Endothelial cell of umbilical vein (primary cell): ENCODE data around the gene SFT2D2. TPM values are rescaled to one million over a fixed set of nuclear protein-coding genes. Genes with fewer than 3 reads are reported as not detected.

Source experiments
- BruUV-seq: library from RNA; stranded (reverse); fragments of 400-500 nt; replicated peaks from 2 replicates; lab custom pipeline; 2021; lab: Mats Ljungman, UMichigan
- CTCF ChIA-PET: fragments of 300-600, 350-600 bp; sonication (Branson Sonifier 250); formaldehyde crosslinking; loops from one replicate; lab custom pipeline; 2021; ENCODE audit warnings: antibody characterized with exemption, inconsistent platforms; lab: Charles Lee
- POLR2A ChIA-PET: fragments of 300-600, 350-600 bp; sonication (Branson Sonifier 250); formaldehyde crosslinking; loops from one replicate; lab custom pipeline; 2021; ENCODE audit warnings: antibody characterized with exemption, inconsistent platforms; lab: Charles Lee
- DNase-seq: peaks from one replicate; pipeline ENCODE4 v3.0.0-alpha.2; 2011; ENCODE audit warnings: low read depth, low spot score
- FAIRE-seq: peaks from 2 replicates; lab custom pipeline; 2011; peaks lifted over from hg19 to GRCh38; lab: Jason Lieb, UNC
- H2AFZ ChIP-seq: 2 replicates; pipeline ENCODE4 v1.6.0; 2012; ENCODE audit warnings: low read depth, low read length, control low read depth, inconsistent platforms
- H3K27ac ChIP-seq: 2 replicates; pipeline ENCODE4 v1.5.1; 2011; ENCODE audit warnings: low read depth, mild to moderate bottlenecking, control low read depth, low read length, moderate library complexity; ENCODE audit not compliant: insufficient read depth
- H3K27me3 ChIP-seq, 2 experiments: 2 replicates each; pipeline versions ENCODE4 v1.6.0 to v1.6.1; 2011; ENCODE audit warnings: low read length in 2 of 2, mixed read lengths in 1 of 2; ENCODE audit not compliant: control insufficient read depth in 2 of 2, insufficient read depth in 2 of 2
- H3K36me3 ChIP-seq, 2 experiments: 2 replicates in 1 of 2; 3 replicates in 1 of 2; pipeline ENCODE4 v1.5.1; 2011; ENCODE audit warnings: low read length in 2 of 2, mild to moderate bottlenecking in 1 of 2, moderate library complexity in 1 of 2; ENCODE audit not compliant: control insufficient read depth in 2 of 2, insufficient read depth in 2 of 2; ENCODE audit errors: extremely low read depth in 1 of 2
- H3K4me1 ChIP-seq: 3 replicates; pipeline ENCODE4 v1.5.1; 2011; ENCODE audit warnings: mild to moderate bottlenecking, low read length; ENCODE audit not compliant: control insufficient read depth, insufficient read depth; ENCODE audit errors: extremely low read depth
- H3K4me2 ChIP-seq: 2 replicates; pipeline ENCODE4 v1.6.1; 2011; ENCODE audit warnings: low read length, control low read depth, mixed read lengths; ENCODE audit not compliant: insufficient read depth
- H3K4me3 ChIP-seq, 3 experiments: fragments of 200-600 bp in 1 of 3; sonication (generic), shearing (Covaris generic) in 1 of 3; replicated peaks in 1 of 3; 2 replicates each; pipeline ENCODE4 v1.5.1; 2011 to 2016; ENCODE audit warnings: control low read depth in 3 of 3, low read length in 3 of 3, mild to moderate bottlenecking in 2 of 3, inconsistent platforms in 1 of 3, low read depth in 1 of 3, moderate library complexity in 1 of 3; ENCODE audit not compliant: insufficient read depth in 1 of 3
- H3K79me2 ChIP-seq: 2 replicates; pipeline ENCODE4 v1.6.0; 2012; ENCODE audit warnings: low read length, inconsistent platforms; ENCODE audit not compliant: control insufficient read depth, insufficient read depth
- H3K9ac ChIP-seq: replicated peaks from 2 replicates; pipeline ENCODE3; 2011; ENCODE audit warnings: low read length, control low read depth; ENCODE audit not compliant: insufficient read depth; ENCODE audit errors: extremely low read depth
- H3K9me1 ChIP-seq: replicated peaks from 3 replicates; pipeline ENCODE4 v1.6.0; 2011; ENCODE audit warnings: mild to moderate bottlenecking, low read length; ENCODE audit not compliant: control insufficient read depth, insufficient read depth; ENCODE audit errors: extremely low read depth
- H3K9me3 ChIP-seq: replicated peaks from 2 replicates; pipeline ENCODE4 v1.5.1; 2012; ENCODE audit warnings: low read length, inconsistent platforms; ENCODE audit not compliant: control insufficient read depth, insufficient read depth
- H4K20me1 ChIP-seq: replicated peaks from 2 replicates; pipeline ENCODE3; 2011; ENCODE audit warnings: mild to moderate bottlenecking, low read length; ENCODE audit not compliant: control insufficient read depth, insufficient read depth; ENCODE audit errors: extremely low read depth
- EZH2 ChIP-seq: IDR thresholded peaks from 2 replicates; pipeline ENCODE4 v1.6.1; 2012; ENCODE audit warnings: borderline replicate concordance, low read depth, mild to moderate bottlenecking, moderate library complexity, low read length, inconsistent platforms; ENCODE audit not compliant: severe bottlenecking
- GATA2 ChIP-seq: IDR thresholded peaks from 2 replicates; pipeline ENCODE4 v1.7.0; 2011; ENCODE audit warnings: low read depth, mild to moderate bottlenecking, moderate library complexity, mixed read lengths, low read length; ENCODE audit not compliant: insufficient read length, insufficient read depth
- MYC ChIP-seq: IDR thresholded peaks from one replicate; pipeline ENCODE4 v1.6.1; 2011; ENCODE audit warnings: mild to moderate bottlenecking, low read depth, low read length
- POLR2A ChIP-seq: IDR thresholded peaks from 2 replicates; pipeline ENCODE4 v1.6.1; 2012; ENCODE audit warnings: low read depth, mild to moderate bottlenecking, control low read depth, low read length
- POLR2AphosphoS5 ChIP-seq: IDR thresholded peaks from 2 replicates; pipeline ENCODE4 v1.6.1; 2012; ENCODE audit warnings: low read depth, mild to moderate bottlenecking, control low read depth, low read length, moderate library complexity; ENCODE audit not compliant: insufficient read depth
- dilution Hi-C: fragments of 300-500 bp; cut with MboI; formaldehyde crosslinking; loops from one replicate; pipeline ENCODE4 v1.15.0; 2019; ENCODE audit warnings: low sequenced_read_pairs; ENCODE audit not compliant: extremely low pct_ligation_motif_present
- intact Hi-C: fragments of 100-400 bp; cut with micrococcal nuclease; formaldehyde crosslinking; loops from one replicate; pipeline ENCODE4 v1.10.0; 2022
- polyA plus RNA-seq, 4 experiments: library from polyadenylated mRNA; depleted of rRNA in 3 of 4; stranded (reverse) in 3 of 4; unstranded in 1 of 4; fragments of >200 nt; gene quantifications; 2 replicates each; pipeline versions ENCODE4 v1.2.1 to v1.2.3, GENCODE V29; 2011 to 2012; ENCODE audit warnings: missing spikeins in 1 of 4
- total RNA-seq: library from RNA; stranded (reverse); gene quantifications from 2 replicates; pipeline ENCODE4 v1.2.3, GENCODE V29; 2021
- TF ChIP-seq, protein P1 (sequence below), 2 donors: IDR thresholded peaks; 1 replicate in 1 of 2; 2 replicates in 1 of 2; pipeline ENCODE4 v1.5.1; 2011; ENCODE audit warnings: low read length in 2 of 2, mild to moderate bottlenecking in 2 of 2, moderate library complexity in 2 of 2, control low read depth in 1 of 2, inconsistent platforms in 1 of 2, low read depth in 1 of 2; ENCODE audit not compliant: insufficient read depth in 1 of 2; ENCODE audit errors: extremely low read depth in 1 of 2
- TF ChIP-seq, protein P2 (sequence below): IDR thresholded peaks from 2 replicates; pipeline ENCODE4 v1.6.1; 2011; ENCODE audit not compliant: insufficient read depth, insufficient read length

Gene SFT2D2
- total and polyA plus RNA-seq, 2 donors (not counting 3 experiments of a cell fraction or from before 2014, with no cell fraction given), result 16.7 to 68.1 TPM

GRCh38 chr1:168234846-168235547 lies 9.2 kb downstream of the SFT2D2 start:
- Histone ChIP-seq H3K4me2 (no peak overlapping the region), H3K4me1 (no peaks in the 10 kb centered on the region), H3K4me3 (no peak overlapping the region), H3K27ac (no peak overlapping the region), H3K9me1 (no peaks in the 10 kb centered on the region), H3K27me3 (no peaks in the 10 kb centered on the region), H2AFZ (no peak overlapping the region), H3K9ac (no peak overlapping the region), H3K9me3 (no peaks in the 10 kb centered on the region), H4K20me1 (no peaks in the 10 kb centered on the region), H3K79me2 (peaks cover 12% of the 10 kb centered on the region), H3K36me3 (peaks cover 19 to 26% of the 10 kb centered on the region in 2 experiments)
- TF ChIP-seq, protein P1, sequence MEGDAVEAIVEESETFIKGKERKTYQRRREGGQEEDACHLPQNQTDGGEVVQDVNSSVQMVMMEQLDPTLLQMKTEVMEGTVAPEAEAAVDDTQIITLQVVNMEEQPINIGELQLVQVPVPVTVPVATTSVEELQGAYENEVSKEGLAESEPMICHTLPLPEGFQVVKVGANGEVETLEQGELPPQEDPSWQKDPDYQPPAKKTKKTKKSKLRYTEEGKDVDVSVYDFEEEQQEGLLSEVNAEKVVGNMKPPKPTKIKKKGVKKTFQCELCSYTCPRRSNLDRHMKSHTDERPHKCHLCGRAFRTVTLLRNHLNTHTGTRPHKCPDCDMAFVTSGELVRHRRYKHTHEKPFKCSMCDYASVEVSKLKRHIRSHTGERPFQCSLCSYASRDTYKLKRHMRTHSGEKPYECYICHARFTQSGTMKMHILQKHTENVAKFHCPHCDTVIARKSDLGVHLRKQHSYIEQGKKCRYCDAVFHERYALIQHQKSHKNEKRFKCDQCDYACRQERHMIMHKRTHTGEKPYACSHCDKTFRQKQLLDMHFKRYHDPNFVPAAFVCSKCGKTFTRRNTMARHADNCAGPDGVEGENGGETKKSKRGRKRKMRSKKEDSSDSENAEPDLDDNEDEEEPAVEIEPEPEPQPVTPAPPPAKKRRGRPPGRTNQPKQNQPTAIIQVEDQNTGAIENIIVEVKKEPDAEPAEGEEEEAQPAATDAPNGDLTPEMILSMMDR (IDR thresholded peaks at IDR 0.05; ENCODE audit: extremely low read depth in 1 of 2, insufficient read depth in 1 of 2, low read depth in 1 of 2, low read length in 2 of 2), result peak; percentile 75 to 79
- TF ChIP-seq GATA2, result no peak
- dilution Hi-C loops, result no loop called here
- FAIRE-seq (peak; percentile 74), DNase-seq (peak; percentile 64)
- no TSS peak for BruUV-seq
- CTCF ChIA-PET, result interaction anchor here (0.6 to 4.4 kb wide), 51 partner anchors 9 to 1276 kb away, joined by 3 to 90 read pairs (median 6); partner anchors contain the start of genes SFT2D2 and TBX19
- POLR2A ChIA-PET, result no interaction called here
- intact Hi-C loops, result loop anchor here (1.0 to 5.0 kb wide), 3 partner anchors 87 to 340 kb away; no protein-coding TSS in a partner anchor

- no peak overlapping the region for H3K4me2 ChIP-seq
- dilution Hi-C loops (no loop called here), intact Hi-C loops (loop anchor here (1.0 to 5.0 kb wide), 3 partner anchors 87 to 339 kb away; no protein-coding TSS in a partner anchor)
- H3K36me3 ChIP-seq, result peaks cover 19 to 28% of the 10 kb centered on the region in 2 experiments
- no peaks in the 10 kb centered on the region for H3K9me3 ChIP-seq
- no peaks in the 10 kb centered on the region for H3K27me3 ChIP-seq
- DNase-seq (no peak), FAIRE-seq (no peak)
- H3K9me1 ChIP-seq, result no peaks in the 10 kb centered on the region
- BruUV-seq, result no TSS peak
- TF ChIP-seq MYC (no peak), POLR2A (no peak), GATA2 (no peak), EZH2 (no peak), POLR2AphosphoS5 (no peak)
- TF ChIP-seq, protein P2, sequence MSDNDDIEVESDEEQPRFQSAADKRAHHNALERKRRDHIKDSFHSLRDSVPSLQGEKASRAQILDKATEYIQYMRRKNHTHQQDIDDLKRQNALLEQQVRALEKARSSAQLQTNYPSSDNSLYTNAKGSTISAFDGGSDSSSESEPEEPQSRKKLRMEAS, result no peak
- TF ChIP-seq, protein P1 (IDR thresholded peaks at IDR 0.05; ENCODE audit: extremely low read depth in 1 of 2, insufficient read depth in 1 of 2, low read depth in 1 of 2, low read length in 2 of 2), result no peak
- no peak overlapping the region for H3K4me3 ChIP-seq
- no peaks in the 10 kb centered on the region for H4K20me1 ChIP-seq
- no peaks in the 10 kb centered on the region for H3K4me1 ChIP-seq
- H3K9ac ChIP-seq, result no peak overlapping the region
- peaks cover 8% of the 10 kb centered on the region for H3K79me2 ChIP-seq
- ChIA-PET POLR2A (no interaction called here), CTCF (interaction anchor here (0.6 to 4.4 kb wide), 50 partner anchors 9 to 330 kb away, joined by 3 to 90 read pairs (median 6); partner anchors contain the start of genes SFT2D2 and TBX19)
- no peak overlapping the region for H2AFZ ChIP-seq
- no peak overlapping the region for H3K27ac ChIP-seq
These were observed 9.7 kb downstream of the SFT2D2 start for GRCh38 chr1:168235548-168235885.
